Astrocyte of the cerebellum (primary cell): ENCODE measurements around the gene KLK6.

ENCODE experiments used
- DNase-seq: peaks from one replicate; pipeline ENCODE4 v3.0.0-alpha.2; 2011; ENCODE audit warnings: low read depth
- H3K4me3 ChIP-seq: 2 replicates; pipeline ENCODE4 v1.5.1; 2011; ENCODE audit warnings: mild to moderate bottlenecking, low read depth, low read length, moderate library complexity
- in situ Hi-C: cut with HindIII; loops from 2 replicates; pipeline ENCODE4 v1.10.0; 2017; ENCODE audit warnings: low sequenced_read_pairs
- TF ChIP-seq, protein P1 (sequence below): IDR thresholded peaks from 2 replicates; pipeline ENCODE4 v1.5.1; 2012; ENCODE audit warnings: low read length, low read depth, moderate library complexity, mild to moderate bottlenecking; ENCODE audit errors: missing control alignments

The KLK6 gene

DNA sequence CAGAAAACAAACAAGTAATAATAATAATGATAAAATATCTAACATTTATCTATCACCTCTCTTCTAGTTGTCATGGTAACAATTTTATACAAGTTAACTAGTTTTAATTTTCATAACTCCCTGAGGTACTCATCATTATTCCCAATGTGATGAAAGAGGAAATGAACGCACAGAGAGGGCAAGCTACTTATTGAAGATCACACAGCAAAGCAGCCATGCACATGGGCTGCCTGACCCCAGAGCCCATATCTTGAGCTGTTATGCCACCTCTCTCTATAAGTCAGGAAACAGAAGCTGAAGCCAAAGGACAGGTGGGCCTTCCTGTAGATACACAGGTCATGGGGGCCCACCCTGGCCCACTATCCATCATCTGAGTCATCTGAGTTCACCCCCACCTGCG, 53.3 kb downstream of the KLK6 start:
- no peak overlapping the region for H3K4me3 ChIP-seq
- in situ Hi-C loops, result no loop called here
- TF ChIP-seq, protein P1, sequence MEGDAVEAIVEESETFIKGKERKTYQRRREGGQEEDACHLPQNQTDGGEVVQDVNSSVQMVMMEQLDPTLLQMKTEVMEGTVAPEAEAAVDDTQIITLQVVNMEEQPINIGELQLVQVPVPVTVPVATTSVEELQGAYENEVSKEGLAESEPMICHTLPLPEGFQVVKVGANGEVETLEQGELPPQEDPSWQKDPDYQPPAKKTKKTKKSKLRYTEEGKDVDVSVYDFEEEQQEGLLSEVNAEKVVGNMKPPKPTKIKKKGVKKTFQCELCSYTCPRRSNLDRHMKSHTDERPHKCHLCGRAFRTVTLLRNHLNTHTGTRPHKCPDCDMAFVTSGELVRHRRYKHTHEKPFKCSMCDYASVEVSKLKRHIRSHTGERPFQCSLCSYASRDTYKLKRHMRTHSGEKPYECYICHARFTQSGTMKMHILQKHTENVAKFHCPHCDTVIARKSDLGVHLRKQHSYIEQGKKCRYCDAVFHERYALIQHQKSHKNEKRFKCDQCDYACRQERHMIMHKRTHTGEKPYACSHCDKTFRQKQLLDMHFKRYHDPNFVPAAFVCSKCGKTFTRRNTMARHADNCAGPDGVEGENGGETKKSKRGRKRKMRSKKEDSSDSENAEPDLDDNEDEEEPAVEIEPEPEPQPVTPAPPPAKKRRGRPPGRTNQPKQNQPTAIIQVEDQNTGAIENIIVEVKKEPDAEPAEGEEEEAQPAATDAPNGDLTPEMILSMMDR, result no peak
- DNase-seq, result no peak

DNA sequence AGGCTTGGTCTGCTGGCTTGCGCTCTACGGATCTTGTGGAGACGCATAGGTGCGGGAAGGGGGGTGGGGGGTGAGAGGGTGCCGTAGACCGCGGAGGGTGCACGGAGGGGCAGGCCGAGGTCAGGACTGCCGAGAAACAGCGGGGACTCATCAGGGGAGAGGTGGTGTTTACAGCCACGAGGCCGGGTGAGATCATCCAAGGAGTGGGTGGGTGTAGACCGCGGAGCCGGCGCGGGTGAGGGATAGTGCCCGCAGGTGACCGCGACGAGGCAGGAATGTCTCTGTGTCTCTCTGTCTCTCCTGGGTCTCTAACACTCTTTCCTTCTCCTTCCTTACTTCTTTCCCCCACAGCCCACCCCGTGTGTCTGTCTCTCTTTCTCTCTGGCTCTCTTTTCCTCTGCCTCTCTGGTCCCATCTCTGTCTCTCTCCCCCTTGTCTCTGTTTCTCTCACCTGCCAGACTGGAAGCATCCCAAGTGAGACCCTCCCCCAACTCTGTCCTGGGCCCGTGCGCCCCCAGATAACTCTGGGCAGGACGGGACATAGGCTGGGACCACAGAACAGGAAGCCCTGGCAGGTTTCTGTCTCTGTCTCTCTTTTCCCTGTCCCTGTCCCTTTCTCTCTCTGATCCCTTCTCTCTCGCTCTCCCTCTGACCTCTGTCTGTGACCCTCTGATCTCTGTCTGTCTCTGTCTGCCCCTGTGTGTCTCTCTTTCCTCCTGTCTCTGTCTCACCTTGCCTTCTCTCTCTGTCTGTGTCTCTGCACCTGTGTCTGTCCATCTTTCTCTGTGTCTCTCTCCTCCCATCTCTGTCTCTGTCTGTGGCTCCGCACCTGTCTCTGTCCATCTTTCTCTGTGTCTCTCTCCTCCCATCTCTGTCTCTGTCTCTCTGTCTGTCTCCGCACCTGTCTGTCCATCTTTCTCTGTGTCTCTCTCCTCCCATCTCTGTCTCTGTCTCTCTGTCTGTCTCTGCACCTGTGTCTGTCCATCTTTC, 56.4 kb downstream of the KLK6 start:
- no peak overlapping the region for H3K4me3 ChIP-seq
- in situ Hi-C loops, result no loop called here
- DNase-seq, result no peak
- TF ChIP-seq, protein P1, result no peak

DNA sequence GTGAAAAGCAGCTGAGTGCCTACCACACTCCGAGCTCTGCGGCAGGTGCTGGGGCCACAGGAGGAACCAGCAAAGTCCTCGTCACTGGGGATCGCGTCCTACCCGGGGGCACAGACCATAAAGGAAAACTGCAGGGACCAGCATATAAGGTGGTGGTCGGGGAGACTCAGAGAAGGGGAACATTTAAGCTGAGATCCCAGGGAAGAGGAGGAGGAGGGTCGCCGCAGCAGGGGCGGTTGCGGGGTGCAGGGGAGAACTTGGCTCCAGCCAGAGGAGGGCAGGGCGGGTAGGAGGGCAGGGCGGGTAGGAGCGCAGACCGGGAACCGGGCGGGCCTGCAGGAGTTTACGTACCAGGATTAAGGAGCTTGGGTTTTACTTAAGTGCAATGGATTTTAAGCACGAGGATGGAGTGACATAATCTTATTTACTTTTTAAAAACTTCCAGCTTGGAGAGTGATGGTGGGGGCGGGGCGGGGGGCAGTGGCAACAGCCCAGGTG, 57.2 kb downstream of the KLK6 start:
- TF ChIP-seq, protein P1, result no peak
- in situ Hi-C loops, result no loop called here
- no peak overlapping the region for H3K4me3 ChIP-seq
- DNase-seq, result no peak

DNA sequence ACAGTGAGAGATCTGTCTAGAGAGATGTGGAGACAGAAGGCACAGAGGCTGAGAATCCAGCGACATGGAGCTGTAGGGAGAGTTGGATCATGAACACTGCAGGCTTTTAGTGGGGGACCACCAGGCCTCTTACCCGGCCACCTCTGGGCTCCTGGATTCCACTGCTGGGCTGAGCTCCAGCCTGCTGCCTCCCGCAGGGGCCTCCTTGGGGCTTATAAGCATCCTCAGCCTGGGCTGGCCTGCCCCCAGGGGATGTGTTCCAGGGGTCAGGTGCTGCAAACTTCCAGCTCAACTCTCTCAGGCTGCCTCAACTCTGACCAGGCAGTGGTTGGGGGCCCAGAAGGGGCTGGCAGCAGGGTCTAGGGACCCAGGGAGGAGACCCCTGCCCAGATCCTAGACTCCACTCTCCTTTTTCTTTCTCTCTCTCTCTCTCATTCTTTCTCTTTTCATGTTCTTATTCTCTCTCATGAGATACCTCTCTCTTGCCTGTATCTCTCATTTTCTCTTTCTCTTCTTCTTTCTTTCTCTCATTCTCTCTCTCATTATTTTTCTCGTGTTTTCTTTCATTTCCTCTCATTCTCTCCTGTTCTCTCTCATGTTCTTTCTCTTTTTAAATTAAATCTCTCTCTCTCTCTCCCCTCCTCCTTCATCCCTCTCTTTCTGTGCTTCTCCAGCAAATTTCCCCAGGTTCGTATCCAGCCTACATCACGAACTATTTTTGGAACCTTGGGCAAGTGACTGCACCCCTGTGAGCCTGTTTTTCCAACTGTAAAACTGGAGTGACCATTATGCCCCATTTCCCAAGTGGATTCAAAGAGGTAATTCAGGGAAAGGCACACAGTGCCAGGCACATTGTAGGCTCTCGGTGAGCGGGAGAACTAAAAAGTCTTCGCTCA, 57.9 kb downstream of the KLK6 start, which contains the start of gene KLK4:
KLK4 (minus strand) TSS at position 190 of the 896 bp plus-strand sequence. CDS start 657 bp downstream, outside the sequence.
- in situ Hi-C loops, result no loop called here
- TF ChIP-seq, protein P1, result no peak
- H3K4me3 ChIP-seq, result no peak within 1 kb of the TSS
- no peak for DNase-seq

DNA sequence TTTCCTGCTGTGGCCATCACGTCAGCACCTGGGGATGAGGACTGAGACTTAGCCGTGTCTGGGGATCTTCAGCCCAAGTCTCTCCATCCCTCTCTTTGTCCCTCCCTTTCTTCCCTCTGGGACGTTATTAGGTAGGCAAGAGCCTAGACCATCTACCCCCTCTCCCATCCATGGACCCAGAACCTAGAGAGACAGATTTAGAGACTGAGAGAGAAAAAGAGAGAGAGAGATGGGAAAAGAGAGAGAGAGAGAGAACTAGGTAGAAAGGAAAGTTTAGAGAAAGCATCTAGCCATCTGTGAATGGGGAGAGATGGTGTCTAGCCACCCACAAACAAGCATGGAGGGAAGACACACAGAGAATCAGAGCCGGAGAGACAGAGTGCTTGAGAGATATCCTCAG, 58.7 kb downstream of the KLK6 start:
- H3K4me3 ChIP-seq, result no peak overlapping the region
- TF ChIP-seq, protein P1, result no peak
- in situ Hi-C loops, result no loop called here
- no peak for DNase-seq
